ENCODE results near the gene TUBA4A.

- TF ChIP-seq POLR2A (IDR thresholded peaks at IDR 0.05) = no peak
- no peak for TF ChIP-seq CTCF (IDR thresholded peaks at IDR 0.05)
Measured at GRCh38 chr2:219248845-219249202, 4.9 kb downstream of the TUBA4A start.
